ENCODE measurements around the gene LMAN2. TPM values are rescaled to one million over a fixed set of nuclear protein-coding genes. Genes with fewer than 3 reads are reported as not detected.
"Not testable (repeated sequence)": the region's sequence is repeated elsewhere in the genome, so short reads cannot be mapped to it uniquely, and the experiment has no call there.

LMAN2 gene
- total RNA-seq, 1 donor from 2014 or later = 383 TPM

DNA sequence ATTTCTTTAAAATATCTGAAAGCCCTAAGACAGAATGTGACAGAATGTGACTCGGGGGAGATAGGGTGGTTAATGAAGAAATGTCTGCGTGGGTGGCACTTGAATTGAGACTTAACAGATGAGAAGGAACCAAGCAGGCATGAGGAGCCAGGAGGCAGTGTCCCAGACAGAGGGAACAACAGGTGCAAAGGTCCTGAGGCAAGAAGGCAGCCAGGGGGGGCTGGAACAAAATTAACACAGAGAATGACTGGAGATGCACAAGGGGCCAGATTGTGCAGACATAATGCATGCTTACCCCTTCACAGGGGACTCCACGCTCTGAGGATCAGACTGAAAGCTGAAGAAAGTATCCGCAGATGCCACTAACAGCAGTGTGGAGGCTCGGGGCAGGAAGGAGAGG lies 1.7 kb downstream of the LMAN2 start:
- DNase-seq (ENCODE audit: low read depth, low spot score) = no peak

- no peak for DNase-seq (ENCODE audit: low read depth, low spot score)
Measured at GRCh38 chr5:177349362-177349647, 2.2 kb downstream of the LMAN2 start.

DNA sequence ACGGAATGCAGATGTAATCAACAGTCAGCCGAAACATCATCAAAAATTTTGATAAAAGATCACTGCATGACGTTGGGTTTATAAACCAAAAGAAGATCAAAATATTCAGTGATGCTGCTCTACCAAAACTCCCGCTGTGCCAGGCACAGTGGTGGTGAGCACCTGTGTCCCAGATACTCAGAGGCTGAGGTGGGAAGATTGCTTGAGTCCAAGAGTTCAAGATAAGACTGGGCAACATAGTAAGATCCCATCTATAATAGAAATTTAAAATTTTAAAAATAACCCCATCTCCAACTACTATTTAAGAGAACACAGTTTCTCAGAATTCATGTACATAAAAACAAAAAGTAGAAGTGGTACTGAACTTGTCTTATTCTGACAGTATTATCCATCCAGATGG lies 3.8 kb downstream of the LMAN2 start:
- no peak for DNase-seq (ENCODE audit: low read depth, low spot score)

GRCh38 chr5:177346820-177347219 lies 4.6 kb downstream of the LMAN2 start:
- DNase-seq (ENCODE audit: low read depth, low spot score) = no peak

GRCh38 chr5:177344891-177345290 lies 6.6 kb downstream of the LMAN2 start:
- no peak for DNase-seq (ENCODE audit: low read depth, low spot score)

DNA sequence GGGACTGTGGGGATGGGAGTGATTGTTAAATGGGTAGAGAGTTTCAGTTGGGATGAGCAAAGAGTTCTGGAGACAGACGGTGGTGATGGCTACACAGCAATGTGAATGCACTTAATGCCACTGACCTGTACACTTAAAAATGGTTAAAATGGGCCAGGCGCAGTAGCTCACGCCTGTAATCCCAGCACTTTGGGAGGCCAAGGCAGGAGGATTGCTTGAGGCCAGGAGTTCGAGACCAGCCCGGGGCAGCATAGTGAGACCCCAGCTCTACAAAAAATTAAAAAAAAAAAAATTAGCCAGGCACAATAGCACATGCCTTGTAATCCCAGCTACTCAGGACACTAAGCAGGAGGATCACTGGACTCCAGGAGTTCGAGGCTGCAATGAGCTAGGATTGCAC lies 7.7 kb downstream of the LMAN2 start:
- DNase-seq (ENCODE audit: low read depth, low spot score) = no peak

GRCh38 chr5:177343000-177343399 lies 8.5 kb downstream of the LMAN2 start:
- not testable (repeated sequence) for DNase-seq (ENCODE audit: low read depth, low spot score)

DNA sequence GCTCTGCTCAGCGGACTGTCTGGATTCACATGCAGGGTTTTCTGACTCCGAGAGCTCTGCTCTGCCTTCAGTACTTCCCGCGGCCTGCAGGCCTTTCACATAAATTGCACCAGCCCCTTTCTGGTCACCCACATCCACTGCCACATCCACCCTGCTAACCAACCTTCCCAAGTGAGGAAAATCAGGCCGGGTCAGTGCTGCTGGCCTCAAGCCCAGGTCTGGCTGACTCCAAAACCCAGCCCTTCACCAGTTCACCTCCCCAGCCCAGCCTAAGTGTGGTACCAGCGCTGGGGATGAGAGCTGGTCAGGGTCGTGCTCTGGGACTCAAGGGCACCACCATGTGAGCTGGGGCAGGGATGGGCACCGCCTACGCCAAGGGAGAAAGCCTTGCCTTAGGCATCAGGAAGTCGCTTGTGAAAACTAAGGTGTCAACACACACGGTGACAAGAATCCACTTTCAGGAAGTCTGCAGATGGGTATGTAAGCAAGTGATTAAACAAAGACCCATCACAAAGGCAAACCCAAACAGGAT lies 12.3 kb downstream of the LMAN2 start:
- DNase-seq (ENCODE audit: low read depth, low spot score) = no peak

DNA sequence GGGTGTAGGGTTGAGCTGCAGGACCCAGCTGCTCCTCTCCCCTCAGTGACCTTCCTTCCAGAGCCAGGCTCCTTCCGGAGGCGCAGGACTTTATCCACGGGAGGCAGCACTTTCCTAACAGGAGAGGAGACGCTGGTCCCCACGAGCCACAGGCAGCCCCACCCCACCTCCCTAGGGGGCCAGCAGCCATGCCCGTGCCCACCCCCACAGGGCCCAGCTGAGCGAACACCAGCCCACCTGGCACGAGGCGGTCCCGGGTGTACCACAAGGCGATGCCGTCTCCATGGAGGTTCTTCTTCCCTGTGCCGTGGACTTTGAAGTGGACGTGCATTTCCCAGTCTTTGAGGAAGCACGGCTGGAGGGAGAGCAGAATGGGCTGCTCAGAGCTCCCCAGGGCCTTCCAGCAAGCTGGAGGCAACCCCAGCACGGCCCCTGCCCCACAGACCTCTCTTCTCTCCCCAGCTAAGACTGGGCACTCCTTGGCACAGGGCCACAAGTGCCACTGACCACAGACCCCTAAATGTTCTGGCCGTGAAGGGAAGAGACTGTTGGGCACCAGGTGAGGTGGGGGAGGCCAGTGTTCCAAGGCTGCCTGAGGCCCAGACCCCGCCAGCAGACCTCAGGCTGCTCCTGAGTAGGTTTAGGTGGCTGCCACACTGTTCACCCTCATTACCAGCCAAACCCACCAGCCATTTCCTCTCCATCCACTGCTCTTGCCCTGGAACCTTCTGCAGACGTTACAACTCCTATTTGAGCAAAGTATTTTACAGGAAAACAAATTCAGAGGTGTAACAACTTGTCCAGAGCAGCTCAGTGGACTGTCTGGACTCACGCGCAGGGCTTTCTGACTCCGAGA lies 13.0 kb downstream of the LMAN2 start:
- DNase-seq (ENCODE audit: low read depth, low spot score) = no peak

- no peak for DNase-seq (ENCODE audit: low read depth, low spot score)
Measured at GRCh38 chr5:177336603-177337494, 14.6 kb downstream of the LMAN2 start.

DNA sequence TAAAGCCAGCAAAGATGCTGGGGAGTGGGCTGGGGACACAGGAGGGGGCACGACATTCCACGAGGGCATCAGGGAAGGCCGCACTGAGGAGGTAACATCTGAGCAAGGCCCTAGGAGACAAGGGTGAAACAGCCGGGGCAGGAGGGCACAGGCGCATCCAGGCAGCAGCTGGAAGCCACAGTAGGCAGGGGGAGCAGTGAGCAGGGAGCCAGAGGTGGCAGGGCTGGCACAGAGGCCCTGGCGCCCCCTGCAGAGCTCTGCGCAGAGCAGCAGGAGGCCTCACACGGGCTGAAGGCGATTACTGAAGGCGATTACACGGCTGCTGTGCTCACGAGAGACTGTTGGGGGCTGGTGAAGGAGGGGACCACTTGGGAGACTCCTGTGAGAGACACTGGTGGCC lies 15.4 kb downstream of the LMAN2 start:
- DNase-seq (ENCODE audit: low read depth, low spot score) = no peak

DNA sequence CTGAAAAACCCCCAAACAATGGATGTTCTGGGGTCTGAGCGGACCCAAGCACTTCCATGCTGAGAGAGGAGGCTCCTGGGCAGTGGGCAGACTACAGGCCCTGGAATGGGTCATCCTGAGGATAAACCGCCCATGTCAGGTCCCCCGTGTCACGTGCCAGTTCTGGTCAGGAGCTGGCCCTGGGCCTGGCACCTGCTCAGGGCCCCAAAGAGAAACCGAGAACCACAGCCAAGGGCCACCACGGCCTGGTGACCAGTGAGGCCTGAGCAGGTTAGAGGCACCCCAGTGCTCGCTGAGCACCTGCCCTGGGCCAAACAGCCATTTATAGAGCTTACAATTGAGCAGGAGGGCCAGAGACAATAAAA lies 15.8 kb downstream of the LMAN2 start:
- no peak for DNase-seq (ENCODE audit: low read depth, low spot score)

DNA sequence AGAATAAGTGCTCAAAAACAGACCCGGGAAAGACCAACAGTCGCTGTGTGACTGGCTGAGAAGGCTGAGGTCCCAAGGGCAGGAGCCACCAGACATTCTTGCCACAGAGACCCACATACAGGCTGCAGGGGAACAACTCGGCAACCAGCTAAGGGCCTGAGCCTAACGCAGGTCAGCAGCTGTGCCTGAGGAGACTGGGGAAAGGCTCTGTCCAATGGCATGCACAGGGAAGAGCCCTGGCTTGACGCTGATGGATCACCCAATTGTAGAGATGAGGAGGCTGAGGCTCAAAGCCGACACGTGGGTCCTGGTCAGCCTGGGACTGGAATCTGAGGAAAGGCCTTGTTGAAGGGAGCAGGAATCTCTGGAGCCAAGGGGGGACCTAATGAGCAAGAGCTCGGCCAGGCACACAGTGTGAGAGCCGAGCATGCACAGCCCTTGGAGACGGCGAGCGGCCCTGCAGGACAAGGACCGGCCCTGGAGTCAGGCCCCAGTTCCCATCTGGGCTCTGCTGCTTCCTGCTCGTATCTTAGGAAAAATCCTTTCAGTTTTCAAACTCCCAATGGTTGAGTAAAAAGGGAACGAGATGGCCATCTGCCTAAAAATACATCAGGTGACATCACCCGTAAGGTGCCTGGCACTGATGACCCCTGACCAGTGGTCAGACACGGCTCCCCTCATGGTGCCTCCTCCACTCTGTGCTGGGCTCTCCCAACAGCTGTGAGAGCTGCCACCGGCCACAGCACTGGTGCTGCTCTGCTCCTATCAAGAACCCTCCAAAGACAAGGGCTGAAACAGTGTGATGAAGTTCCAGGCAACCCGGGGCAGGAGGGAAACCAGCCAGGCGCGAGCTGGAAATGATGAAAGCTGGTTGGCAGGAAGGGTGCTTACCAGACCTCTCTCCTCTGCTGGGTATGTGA lies 16.4 kb downstream of the LMAN2 start:
- DNase-seq (ENCODE audit: low read depth, low spot score) = no peak

- DNase-seq (ENCODE audit: low read depth, low spot score) = no peak
Measured at GRCh38 chr5:177334155-177334551, 17.3 kb downstream of the LMAN2 start.

DNA sequence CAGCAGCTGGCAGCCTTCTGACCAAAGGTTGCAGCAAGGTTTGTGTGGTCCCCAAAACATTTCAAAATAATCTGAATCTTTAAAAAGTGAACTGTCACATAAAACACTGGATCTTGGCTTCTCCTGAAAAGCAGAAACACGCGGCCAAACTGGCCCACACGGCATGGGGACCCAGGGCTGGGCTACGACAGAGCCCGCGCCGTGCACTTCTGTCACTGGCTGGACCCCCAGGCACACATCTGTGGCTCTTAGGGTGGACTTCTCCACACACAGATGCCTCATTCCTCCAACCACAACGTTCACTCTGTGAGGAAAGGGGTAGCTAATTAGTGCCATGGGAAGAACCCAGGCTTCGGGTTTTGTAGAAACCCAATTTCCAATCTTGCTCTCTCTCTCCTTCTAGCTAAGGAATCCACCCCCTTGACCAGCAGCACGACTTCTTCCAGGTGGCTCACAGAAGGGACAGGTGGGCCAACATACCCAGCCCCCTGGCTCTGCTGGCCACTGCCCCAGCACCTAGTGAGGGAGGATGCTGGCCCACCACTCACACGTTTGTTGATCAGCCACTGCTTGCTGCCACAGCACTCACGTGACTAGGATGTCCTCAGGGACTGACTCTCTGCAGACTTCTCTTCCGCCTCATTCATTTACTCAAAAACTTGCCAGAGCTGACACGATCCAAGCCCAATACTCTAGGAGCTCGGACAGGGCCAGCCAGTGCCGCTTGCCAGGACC lies 17.9 kb downstream of the LMAN2 start:
- no peak for DNase-seq (ENCODE audit: low read depth, low spot score)

DNA sequence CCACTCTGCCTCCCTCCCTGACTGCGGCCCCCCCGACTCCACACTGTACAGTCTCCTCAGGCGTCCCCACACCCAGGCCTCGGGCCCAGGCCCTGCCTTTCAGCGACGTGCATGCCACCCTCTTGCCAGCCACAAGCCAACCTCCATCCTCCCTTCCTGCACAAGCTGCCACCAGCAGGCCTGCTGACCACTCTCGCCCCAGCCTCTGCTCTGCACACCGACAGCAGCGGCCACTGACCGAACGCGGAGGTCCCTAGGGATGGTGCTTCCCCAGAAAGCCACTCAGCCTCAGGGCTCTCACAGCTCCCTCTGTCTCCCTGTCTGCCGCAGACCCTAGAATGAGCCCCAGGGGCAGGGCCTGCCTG lies 18.6 kb downstream of the LMAN2 start:
- no peak for DNase-seq (ENCODE audit: low read depth, low spot score)

DNA sequence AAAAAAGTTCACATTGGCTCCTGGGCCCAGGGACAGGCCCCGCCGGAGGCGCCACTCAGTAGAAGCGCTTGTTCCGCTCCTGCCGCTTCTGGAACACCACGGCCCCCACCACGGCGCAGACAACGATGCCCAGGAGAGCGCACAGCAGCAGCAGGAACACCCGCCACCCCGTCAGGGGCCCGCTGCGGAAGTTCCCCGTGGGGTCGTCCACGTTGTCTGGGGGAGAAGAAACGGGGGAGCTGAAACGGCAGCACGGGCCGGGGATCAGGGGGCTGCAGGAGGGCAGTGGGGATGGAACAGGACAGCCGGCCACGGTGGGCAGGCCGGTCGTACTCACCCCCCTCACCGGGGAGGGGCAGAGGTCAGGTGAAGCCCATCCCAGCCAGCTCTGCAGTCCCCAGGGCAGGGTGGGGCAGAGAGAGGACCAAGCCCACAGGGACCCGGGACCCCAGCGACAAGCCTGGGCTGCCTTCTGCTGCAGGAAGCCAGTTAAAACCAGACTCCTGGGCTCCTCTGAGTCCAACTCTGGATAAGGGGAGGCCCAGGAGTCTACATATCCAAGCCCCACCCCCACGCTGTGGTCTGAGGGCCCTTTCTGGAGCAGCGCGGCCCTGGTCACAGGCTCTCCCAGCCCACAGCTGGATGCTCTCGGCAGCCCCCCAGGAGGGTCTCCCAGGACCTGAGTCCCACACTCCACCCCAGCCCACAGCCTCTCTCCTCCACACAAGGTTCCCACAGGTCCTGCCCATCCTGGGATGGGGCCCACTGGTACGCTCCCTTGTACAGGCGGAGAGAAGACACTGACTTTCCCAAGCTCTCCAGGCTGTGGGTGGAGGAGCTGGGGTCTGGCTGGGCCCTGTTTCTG lies 19.2 kb downstream of the LMAN2 start:
- no peak for DNase-seq (ENCODE audit: low read depth, low spot score)

DNA sequence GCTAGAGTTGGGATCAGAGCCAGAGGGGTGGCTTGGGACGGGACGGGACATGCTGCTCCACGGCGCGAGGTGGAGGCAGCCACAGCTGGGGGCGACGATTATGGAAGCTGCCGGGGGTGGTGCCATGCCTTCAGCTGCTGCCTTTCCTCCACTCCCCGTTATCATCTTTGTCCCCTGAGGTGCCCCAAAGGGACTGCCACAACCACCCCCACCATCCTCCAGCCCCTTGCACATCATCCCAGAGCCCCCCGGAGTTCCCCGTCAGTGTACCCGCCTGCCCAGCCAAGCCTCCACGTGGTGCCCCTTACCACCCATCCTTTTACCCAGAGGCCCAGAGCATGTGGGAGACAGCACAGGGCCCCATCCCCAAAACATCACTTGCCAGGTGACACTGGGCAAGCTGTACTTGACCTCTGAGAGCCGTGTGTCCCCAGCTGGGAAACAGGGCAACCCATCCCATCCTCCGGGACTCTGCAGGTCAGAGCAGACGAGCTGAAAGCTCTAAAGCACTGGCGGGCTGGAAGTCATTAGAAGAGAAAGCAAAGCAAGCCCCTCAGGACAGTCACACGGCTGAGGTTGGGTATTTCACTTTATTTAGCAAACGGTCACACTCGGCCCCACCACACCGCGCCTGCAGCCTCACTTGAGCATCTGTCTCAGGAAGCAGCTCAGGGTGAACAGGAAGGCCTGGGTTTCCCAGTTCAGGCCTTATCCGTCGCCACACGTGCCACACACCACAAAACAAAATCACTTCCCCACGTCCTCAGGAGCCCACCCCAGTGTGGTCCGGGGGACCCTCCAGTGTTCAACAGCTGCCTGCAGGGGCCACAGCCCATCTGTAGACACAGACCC lies 20.3 kb downstream of the LMAN2 start:
- DNase-seq (ENCODE audit: low read depth, low spot score) = no peak

- no peak for DNase-seq (ENCODE audit: low read depth, low spot score)
Measured at GRCh38 chr5:177329883-177330282, 21.6 kb downstream of the LMAN2 start.
